Bone marrow (tissue), 2 donors: Measurements from ENCODE around the gene KLF11.
A peak's percentile ranks its signal among the peaks of the same experiment; 100 is the strongest.

ENCODE experiments used
- DNase-seq, 2 donors: peaks; one replicate each; lab custom pipeline; 2025; lab: John Stamatoyannopoulos, UW

Gene KLF11

DNA sequence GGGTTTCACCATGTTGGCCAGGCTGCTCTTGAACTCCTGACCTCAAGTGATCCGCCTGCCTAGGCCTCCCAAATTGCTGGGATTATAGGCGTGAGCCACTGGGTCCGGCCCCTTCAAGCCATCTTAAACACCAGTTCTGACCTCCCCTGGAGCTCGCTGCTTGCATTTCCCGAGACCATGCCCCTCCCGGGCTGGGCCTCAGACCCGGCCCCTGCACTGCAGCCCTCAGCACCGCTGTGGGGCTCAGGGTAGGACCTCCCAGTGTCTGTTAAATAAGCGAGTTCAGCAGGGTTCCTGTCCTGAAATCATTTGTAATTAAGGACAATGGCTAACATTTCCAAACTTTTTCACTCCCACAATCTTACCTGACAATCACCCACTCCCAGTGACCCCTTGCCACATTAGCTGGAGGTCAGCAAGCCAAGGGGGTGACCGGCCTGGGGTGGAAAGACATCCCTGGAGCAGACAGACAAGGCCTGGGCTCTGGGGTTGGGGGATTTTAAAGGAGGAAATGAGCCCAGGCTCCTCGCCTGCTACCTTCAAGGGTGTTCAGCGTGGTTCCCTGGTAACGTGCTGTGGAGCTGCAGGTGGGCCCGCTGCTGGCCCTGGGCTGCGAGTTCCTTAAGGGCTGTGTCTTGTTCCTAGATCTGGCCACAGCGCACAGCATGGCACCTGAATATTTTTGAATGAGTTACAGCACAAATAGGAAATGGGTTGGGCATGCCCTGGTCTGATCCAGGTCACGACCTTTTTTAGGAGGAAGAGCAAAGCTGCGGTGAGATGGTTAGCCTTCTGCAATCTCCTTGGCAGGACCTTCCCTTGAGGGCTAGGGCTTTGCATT is 21.8 kb downstream of the KLF11 start:
- DNase-seq = no peak

DNA sequence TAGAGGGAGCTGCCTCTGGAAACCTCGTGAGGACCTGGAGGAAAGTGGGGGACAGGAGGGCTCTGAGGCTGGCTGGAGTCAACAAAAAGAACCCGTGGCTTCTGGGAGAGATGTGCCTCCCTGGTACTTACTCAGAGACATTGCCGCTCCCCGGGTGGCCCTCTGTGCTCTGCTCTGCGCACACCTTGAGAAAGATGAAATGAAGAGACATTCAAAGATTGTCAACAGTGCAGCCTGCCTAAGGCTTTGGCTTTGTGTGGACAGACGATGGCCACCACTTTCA is 22.4 kb downstream of the KLF11 start:
- no peak for DNase-seq

DNA sequence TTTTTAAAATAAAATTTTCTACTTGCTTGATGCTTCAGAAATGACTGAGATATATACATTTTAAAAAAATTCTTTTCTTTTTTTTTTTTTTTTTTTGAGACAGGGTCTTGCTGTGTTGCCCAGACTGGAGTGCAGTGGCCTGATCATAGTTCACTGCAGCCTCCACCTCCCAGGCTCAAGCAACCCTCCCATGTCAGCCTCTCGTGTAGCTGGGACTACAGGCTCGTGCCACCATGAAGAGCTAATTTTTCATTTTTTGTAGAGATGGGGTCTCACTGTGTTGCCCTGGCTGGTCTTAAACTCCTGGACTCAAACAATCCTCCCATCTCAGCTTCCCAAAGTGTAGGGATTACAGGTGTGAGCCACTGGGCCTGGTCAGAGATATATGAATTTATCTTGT is 24.0 kb downstream of the KLF11 start:
- DNase-seq = no peak

- DNase-seq = no peak
These were observed 24.5 kb downstream of the KLF11 start for GRCh38 chr2:10067881-10068280.

DNA sequence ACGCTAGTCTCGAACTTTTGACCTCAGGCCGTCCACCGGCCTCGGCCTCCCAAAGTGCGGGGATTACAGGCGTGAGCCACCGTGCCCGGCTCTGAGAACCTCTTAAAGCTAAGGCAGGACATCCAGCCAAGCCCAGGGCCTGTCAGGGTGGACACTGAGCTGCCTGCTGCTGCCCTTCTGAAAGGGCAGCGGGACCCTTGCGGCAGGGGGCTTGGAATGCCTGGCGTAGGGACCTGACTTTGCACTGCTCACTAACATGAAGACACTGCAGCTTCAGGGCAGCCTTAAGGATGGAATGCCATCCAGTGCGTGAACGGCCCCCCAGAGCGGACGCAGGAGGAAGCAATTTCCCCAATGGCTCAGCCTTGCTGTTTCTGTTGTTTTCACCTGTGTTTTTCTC is 27.8 kb downstream of the KLF11 start:
- no peak for DNase-seq

DNA sequence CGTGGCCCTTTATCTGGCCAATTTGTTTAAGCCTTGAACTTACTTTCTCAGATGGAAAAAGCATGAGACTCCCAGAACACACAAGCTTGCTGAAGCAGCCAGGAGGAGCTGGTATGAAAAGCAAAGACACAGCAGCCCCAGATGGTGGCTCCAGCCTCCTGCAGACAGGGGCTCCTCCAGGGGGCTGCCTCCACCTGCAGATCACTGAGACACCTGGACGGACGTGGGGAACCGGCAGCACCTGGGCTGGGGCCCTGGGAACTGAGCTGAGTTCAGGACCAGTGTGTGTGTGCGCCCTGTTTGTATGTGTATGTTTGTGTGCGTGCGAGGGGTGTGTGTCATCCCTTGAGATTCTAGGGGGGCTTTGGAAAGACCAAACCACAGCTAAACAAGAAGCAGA is 28.2 kb downstream of the KLF11 start:
- no peak for DNase-seq

DNA sequence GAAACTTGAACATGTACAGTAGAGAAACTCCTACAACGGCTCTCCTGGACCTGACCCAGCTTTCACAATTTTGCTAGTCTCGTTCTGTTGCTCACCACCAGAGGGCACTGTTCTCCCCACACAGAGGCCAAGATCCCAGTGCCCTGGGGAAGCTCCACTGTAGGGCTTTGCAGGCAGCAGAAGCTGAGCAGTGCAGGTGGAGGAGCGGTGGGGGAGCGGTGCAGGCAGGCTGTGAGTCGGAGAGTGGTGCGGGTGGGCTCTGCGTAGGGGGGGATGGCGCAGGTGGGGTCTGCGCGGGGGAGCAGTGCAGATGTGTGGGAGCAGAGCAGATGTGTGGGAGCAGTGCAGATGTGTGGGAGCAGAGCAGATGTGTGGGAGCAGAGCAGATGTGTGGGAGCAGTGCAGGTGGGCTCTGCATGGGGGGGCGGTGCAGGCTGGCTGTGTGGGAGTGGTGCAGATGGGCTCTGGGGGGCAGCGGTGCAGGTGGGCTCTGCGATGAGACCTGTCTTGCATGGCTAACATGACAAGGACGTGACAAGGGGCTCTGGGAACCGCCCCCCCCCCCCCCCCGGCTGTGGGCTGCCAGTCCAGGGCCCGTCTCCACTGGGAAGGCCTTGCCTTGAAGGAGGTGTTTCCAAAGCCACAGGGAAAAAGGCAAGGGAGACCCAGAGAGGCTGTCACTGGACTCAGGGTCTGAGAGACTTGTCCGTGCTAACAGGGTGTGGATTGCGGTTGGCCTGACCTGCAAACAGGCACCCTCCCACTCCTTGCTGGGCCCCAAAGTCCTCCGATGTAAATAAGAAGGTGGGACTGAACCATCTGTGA is 29.5 kb downstream of the KLF11 start:
- peak; percentile 26 to 82 for DNase-seq

GRCh38 chr2:10073706-10074105 is 30.4 kb downstream of the KLF11 start:
- no peak for DNase-seq

GRCh38 chr2:10075101-10075500 is 31.8 kb downstream of the KLF11 start:
- DNase-seq = no peak

- no peak for DNase-seq
These were observed 32.3 kb downstream of the KLF11 start for GRCh38 chr2:10075571-10076209.

DNA sequence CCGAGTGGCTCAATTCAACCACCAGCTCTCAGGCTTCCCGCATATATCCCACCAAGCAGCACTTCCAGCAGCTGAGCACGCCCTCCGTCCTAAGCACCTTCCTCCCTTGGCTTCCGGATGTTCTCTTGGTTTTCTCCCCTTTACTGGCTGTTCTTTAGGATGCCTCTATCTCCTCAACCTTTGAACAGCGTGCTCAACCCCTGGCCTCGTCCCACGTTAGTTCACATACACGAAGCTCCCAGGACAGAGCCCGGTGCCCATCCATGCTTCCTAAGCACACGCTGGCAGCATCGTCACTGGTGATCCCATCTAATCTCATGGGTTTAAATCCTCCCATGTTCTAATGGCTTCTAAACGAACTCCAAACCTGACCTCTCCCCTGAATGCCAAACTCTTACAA is 33.2 kb downstream of the KLF11 start:
- no peak for DNase-seq

- no peak for DNase-seq
These were observed 33.7 kb downstream of the KLF11 start for GRCh38 chr2:10076988-10077527.

GRCh38 chr2:10078001-10078400 is 34.7 kb downstream of the KLF11 start:
- DNase-seq = no peak

- no peak for DNase-seq
These were observed 35.4 kb downstream of the KLF11 start for GRCh38 chr2:10078704-10079265.

GRCh38 chr2:10079266-10079869 is 36.0 kb downstream of the KLF11 start:
- DNase-seq = no peak

GRCh38 chr2:10079870-10080535 is 36.7 kb downstream of the KLF11 start, which contains the start of gene CYS1:
CYS1 (minus strand) TSS chr2:10080411; CDS start chr2:10080223, 188 bp downstream.
- no peak for DNase-seq

DNA sequence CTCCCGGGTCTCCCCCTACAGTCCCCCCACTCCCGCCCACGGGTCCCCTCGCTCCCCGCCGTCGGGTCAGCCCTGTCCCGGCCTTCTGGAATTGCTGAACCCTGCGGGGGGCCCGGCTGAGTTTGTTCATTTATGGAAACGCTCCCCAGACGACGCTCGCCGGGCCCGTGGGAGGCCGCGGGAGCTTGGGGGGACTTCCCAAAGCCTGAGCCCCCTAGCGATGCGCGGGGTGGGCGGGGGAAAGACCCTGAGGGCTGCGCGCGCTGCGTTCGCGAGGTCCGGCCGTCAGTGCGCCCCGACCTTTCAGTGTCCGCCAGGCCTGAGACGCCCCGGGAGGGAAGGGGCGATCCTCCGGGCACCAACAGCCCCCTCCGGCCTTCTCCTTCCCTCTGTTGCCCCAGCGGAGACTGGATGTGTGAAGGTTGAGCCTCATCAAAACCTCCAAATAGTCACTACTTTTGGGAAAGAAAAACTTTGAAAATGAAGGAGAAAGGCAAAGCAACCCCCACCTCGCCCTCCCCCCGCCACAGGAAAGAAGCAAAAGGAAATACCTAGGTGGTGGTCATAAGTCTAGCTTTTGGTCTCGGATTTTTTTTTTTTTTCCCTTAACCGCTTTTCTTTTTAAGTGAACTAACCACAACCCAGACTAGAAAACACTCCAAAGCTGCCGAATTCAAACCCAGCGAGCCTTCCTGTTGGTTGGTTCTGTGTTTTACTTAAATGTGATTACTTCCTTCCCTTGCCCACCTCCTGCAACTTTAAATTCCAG is 37.4 kb downstream of the KLF11 start:
- DNase-seq = no peak

DNA sequence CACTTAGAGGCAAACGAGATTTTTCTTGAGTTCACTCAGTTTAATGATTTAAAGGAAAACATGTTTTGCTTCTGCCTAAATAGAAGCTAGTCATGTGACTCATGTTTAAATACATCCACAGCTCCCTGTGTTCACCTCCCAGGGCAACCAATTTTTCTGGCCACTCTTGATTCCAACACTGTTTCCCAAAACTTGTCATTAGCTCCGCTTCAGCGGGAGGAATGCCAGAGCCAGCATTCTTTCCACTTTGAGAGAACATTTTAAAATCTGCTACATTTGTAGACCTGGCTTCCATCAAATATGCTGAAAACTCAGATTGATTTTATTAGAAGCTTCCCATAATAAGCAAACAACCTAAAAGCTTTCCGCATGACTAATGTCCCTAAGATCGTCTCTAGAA is 39.7 kb downstream of the KLF11 start:
- no peak for DNase-seq

GRCh38 chr2:10083692-10084211 is 40.4 kb downstream of the KLF11 start:
- no peak for DNase-seq

DNA sequence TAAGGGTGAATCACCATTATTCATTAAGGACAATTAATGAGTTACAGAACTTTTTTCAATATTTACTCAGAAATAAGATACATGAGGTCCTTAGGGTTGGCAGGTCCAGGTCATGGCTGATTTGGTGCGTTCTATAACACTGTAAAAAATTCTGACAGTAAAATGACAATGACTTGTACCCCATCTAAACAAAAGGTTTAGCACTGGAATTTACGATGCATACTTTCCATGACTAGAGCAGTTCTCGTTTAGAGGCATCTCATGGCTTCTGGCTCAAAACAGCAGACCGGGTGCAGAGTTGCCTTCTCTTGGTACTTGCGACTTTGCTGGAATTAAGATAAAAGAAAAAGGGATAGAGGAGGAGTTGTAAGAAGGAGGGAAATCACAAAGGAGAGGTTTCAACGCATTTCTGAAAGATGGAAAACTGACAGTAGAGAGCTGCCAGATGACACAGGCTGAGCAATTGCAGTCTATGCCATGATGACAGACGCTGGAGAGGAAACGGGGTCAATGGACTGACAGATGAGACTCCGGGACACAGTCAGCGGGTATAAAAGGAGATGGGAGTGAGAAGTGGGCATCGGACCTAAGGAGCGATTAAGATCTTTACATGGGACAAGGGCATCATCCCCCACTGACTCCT is 41.0 kb downstream of the KLF11 start:
- DNase-seq = no peak
